ENCODE measurements around the gene CHMP6.

The CHMP6 gene

GRCh38 chr17:81032641-81033480, 41.2 kb downstream of the CHMP6 start:
- no peak for DNase-seq

- no peak for DNase-seq
Observed at GRCh38 chr17:81033535-81034167, 42.0 kb downstream of the CHMP6 start.

- no peak for DNase-seq
Observed at GRCh38 chr17:81034168-81034777, 42.6 kb downstream of the CHMP6 start.

GRCh38 chr17:81034779-81035520, 43.3 kb downstream of the CHMP6 start, which contains the start of gene BAIAP2:
Gene BAIAP2, plus strand, starts transcription at chr17:81035151. Its CDS starts 104 bp downstream, at chr17:81035255.
- DNase-seq: peak; percentile 100

- DNase-seq: no peak
Observed at GRCh38 chr17:81035521-81036196, 44.0 kb downstream of the CHMP6 start.

- no peak for DNase-seq
Observed at GRCh38 chr17:81036197-81036941, 44.7 kb downstream of the CHMP6 start.

GRCh38 chr17:81037026-81037797, 45.6 kb downstream of the CHMP6 start:
- DNase-seq: no peak

GRCh38 chr17:81037798-81038733, 46.4 kb downstream of the CHMP6 start:
- no peak for DNase-seq

- no peak for DNase-seq
Observed at GRCh38 chr17:81039096-81039495, 47.5 kb downstream of the CHMP6 start.

GRCh38 chr17:81039854-81040758, 48.5 kb downstream of the CHMP6 start:
- DNase-seq: no peak

GRCh38 chr17:81040791-81041337, 49.2 kb downstream of the CHMP6 start:
- DNase-seq: no peak

- no peak for DNase-seq
Observed at GRCh38 chr17:81042606-81043005, 51.0 kb downstream of the CHMP6 start.

- no peak for DNase-seq
Observed at GRCh38 chr17:81043319-81043724, 51.7 kb downstream of the CHMP6 start.

GRCh38 chr17:81043725-81044427, 52.2 kb downstream of the CHMP6 start:
- DNase-seq: no peak

GRCh38 chr17:81044428-81044763, 52.8 kb downstream of the CHMP6 start:
- DNase-seq: no peak

- no peak for DNase-seq
Observed at GRCh38 chr17:81044764-81045589, 53.3 kb downstream of the CHMP6 start.

- DNase-seq: no peak
Observed at GRCh38 chr17:81045590-81046095, 54.0 kb downstream of the CHMP6 start.

Measured in CD4-positive, alpha-beta T cell treated with Interleukin-6 for 4 hours (primary cell).